Activated gamma-delta T cell (primary cell): ENCODE measurements around the gene MOCOS.

Experiments used
- DNase-seq: peaks from one replicate; lab custom pipeline; 2025; lab: John Stamatoyannopoulos, UW

Gene MOCOS

DNA sequence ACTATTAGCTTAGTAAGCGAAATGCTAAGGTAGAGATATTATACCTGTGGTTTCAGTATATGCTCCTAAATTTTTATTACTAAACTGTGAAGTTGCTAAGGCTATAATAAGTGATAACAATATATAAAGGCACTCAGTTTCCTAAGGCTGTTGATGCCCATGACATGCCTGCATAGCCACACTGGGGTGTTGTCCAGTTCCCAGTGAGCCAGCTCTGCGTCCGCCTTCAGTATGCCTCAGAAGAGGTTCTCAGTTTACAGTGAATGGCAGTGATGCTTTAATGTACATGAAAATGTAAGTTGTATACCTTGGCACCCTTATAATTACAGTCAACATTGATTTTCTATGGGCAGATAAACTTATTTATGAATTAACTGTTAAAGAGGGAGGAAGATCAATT lies 117.4 kb downstream of the MOCOS start:
- no peak for DNase-seq

DNA sequence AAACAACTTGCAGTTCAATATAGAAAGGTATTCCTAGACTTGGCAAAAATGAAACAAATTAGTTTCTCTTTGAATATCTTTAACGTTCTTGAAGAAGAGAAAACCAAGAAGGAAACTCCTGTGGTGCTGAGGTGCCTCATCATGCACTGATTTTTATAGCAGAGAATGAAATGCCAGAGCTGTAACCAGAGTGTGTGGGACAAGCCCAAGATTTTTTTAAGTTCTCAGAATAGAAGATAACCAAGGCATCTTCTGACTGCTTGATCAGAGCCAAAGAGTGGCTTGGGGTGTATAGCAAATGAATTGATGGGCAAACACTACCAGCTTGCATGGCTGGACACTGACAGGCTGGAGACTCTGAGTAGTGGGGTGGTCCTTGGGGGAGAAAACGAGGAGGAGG lies 118.1 kb downstream of the MOCOS start:
- DNase-seq: no peak

DNA sequence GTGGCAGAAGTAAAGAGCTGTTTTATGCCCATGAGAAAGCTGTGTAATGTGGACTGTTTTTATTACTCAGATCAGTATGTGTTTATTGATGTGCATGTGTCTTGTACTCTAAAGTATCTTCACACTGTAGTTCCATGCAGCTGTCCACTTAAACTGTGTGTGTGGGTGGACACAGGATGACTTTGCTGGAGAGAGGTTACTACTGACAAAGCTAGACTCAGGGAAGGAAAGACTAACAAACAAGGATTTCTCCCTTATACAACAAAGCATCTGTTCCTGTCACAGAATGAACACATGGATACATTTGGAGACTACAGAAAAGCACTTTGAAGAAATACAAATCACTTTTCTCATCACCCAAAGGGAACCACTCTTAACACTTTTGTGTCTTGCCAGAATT lies 120.2 kb downstream of the MOCOS start:
- DNase-seq: no peak

DNA sequence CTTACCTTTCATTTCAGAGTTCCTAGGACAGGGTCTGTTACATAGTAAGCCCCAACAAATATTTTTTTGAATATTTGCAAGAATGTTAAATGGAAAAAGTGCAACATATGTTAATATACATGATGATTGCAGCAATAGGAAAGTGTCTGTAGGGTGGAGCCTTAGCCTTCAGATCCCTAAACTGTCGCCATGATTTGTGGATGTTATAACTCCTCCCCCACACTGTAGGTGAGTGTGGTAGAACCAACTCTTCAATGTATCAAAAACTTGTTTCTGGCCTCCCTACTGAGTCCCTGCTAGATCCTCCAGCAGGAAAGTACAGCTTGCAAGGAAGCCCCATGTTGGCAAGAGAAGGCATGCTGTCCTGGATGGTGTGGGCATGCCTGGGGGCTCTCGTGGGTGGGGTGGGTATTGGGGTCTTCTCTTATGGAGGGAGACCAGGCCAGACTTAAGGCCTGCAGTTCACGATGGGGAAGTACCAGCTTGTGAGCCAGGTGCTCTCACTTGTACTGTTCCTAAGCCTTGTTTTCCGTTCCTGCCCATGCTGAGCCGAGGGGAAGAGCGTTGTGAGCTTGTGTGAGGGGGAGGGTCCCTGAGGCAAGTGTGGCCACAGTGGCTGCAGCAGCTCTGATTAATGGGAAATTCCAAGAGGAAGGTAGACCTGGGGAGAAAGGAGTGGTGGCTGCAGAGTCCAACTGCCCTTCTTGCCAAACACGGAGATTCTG lies 121.6 kb downstream of the MOCOS start:
- no peak for DNase-seq

DNA sequence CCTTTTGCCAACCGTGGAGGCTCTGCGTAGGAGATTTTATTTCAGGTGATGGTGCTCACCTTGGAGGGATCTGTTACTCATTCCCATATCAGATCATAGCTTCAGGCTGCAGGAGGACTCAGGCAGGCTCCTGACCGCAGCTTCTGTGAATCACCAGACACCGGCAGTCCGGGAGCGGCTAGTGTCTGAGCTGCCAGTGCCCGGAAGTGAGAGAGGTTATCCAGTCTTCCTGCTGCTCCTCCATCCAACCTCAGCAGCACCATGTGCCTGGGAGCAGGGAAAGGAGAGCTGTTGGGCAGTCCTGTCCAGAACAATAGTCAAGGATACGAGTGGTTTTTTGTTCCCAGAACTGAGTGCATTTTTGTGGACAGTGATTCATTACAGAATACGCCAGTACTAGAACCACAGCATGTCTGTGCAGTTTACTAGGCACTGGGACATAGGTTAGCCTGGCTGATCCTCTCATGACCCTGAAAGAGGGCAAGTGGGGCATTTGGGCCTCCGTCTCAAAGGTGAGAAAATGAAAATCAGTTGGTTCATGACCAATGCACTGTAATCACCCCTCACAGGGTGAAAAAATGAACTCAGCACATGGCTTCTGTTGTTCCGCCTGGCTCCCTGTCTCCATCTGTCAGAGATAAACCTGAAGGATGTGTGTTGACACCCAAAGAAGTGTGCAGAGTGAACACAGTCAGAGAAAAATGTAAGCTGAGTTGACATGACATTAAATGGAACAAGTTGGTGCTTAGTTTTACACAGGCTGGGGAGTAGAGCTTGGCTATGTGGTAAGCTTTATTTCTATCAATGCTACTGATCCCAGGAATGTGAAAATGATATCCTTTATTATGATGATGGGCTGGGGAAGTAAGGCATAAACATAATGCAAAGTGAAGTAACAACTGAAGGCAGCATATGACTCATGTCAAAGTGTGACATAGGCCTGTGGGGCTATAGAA lies 122.4 kb downstream of the MOCOS start:
- DNase-seq: no peak

DNA sequence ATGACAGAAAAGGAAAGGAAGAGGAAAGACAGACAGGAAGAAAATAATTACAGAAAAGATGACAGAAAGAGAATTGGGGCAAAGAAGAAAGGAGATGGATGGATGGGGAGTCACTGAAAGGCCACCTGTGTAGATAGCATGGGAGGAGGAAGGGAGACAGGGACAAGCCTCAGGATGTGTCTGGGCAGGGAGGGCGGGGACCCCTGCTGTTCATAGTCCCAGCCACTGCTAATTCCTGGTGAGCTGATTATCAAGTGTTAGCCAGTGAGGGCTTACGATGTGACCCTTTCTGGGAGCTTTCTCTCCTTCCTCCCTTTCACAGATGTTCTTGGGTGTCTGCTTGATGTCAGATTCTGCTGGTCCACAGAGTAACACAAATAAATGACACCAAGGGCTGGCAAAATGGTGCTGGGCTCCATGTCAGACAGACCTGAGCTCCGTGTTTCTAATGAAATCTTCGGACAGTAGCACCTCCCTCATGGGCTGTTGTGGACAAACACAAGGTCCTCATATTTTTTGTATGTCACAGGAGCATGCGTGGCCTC lies 123.8 kb downstream of the MOCOS start:
- no peak for DNase-seq

DNA sequence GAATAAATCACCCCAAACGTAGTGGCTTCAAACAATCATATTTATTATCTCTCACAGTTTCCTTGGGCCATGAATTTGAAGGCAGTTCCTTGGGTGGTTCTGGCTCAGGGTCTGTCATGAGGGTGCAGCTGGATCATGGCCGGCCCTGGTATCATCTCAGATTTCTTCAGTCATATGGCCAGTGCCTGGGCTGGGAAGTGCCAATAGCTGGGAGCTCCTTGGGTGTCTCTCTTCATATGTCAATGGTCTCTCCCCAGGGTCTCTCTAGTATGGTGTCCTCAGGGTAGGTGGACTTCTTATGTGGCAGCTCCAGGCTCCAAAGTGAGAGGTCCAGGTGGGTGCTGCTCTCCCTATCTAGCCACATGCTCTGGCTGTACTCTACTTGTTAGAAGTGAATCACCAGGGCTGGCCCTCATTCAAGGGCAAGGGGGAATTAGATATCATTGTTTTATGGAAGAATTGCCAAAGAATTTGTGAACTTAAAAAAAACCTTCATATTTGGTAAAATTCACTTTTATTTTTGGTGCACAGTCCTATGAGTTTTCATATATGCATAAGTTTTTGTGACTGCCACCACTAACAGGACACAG lies 125.6 kb downstream of the MOCOS start:
- no peak for DNase-seq

DNA sequence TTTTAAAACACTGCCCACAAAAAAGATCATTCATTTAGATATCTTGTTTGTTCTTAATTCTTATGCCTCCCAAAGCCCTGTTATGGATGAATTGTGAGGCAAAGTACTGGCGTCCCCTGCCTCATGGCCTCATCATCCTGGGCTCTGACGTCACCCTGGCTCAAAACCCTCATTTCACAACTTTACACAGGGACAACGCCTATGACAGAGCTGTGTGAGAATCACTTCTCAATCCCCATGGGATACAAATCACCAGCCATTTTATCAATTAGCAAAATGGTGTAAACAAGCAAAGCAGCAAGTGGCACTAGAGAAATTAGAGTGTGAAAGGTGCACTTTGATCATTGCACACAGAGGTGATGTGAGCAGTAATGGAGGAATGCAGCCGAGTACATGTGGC lies 126.8 kb downstream of the MOCOS start:
- DNase-seq: no peak

DNA sequence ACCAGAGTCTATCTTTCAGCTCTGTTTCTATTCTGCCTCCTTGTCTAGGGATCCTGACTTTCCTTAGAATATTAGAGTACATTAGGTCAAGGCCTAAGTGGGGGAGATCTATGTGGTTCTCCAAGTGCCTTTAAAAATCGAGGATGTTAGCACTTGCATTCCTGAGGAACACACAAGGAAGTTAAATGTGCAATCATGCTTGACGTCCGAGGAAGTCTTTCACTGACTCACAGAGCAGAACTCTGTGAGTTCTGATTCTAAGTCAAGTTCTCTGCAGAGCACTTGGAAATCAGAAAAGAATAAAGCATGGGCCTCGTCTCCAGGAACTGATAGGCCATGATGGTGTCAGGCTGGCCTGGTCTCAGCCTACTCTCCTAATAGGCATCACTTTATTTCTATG lies 127.5 kb downstream of the MOCOS start:
- DNase-seq: no peak

DNA sequence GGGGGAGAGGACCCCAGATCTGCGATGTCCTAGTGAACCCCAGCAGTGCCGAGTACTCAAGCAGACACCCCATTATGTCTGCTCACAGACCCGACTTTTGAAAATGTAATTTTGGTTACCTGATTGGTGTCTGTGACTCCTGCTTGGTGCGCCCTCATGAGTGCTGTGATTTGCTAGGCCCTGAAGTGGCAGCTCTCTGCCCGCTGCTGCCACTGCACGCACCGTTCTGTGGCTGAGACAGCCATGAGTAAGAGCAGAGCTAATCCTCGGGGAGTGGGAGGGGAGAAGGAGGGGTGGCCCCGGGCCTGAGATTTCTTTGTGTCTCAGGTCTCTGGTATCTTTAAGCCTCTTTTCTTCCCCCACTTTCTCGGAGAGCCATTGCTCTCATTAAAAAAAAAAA lies 128.4 kb downstream of the MOCOS start:
- no peak for DNase-seq

DNA sequence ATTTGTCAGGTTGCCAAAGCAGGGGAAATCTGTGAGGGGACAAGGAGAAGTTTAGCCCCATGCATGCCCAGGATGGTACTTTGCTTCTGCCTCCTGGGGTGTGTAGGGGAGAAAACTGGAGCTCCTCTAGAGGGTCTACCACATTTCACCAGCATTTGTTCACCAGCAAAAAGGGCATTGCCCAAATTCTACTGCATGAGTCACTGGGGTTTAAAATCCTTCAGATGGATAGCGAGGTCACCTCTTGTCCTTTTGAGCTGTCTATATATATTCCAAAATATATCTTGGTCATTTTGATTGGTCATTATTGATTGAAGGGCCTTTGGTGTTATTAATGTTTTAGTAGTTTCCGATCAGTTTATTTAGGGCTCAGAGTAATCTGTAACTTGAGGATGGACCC lies 128.9 kb downstream of the MOCOS start:
- DNase-seq: no peak
